NCI-H1694 treated with DMSO at 0.1 percent for 48 hours (cell line): ENCODE data around the gene TYK2.

Experiments used
- DNase-seq: peaks from one replicate; lab custom pipeline; 2025; lab: John Stamatoyannopoulos, UW

The TYK2 gene

GRCh38 chr19:10333758-10334587 is 46.4 kb downstream of the TYK2 start:
- no peak for DNase-seq

- DNase-seq: peak; percentile 90
Observed at GRCh38 chr19:10332965-10333757, 47.2 kb downstream of the TYK2 start, which contains the start of gene RAVER1. Gene RAVER1 (minus strand): TSS chr19:10333529. CDS start chr19:10333507, 22 bp downstream.

GRCh38 chr19:10332158-10332964 is 48.0 kb downstream of the TYK2 start:
- peak; percentile 37 for DNase-seq

- DNase-seq: no peak
Observed at GRCh38 chr19:10329555-10329954, 50.8 kb downstream of the TYK2 start.

GRCh38 chr19:10328558-10329429 is 51.6 kb downstream of the TYK2 start:
- DNase-seq: no peak

GRCh38 chr19:10327793-10328192 is 52.6 kb downstream of the TYK2 start:
- DNase-seq: no peak

- DNase-seq: no peak
Observed at GRCh38 chr19:10325732-10326131, 54.6 kb downstream of the TYK2 start.

GRCh38 chr19:10321874-10322835 is 58.2 kb downstream of the TYK2 start:
- DNase-seq: no peak

- no peak for DNase-seq
Observed at GRCh38 chr19:10321417-10321797, 59.0 kb downstream of the TYK2 start.

GRCh38 chr19:10320602-10321416 is 59.6 kb downstream of the TYK2 start:
- no peak for DNase-seq

- no peak for DNase-seq
Observed at GRCh38 chr19:10318807-10319682, 61.3 kb downstream of the TYK2 start.

GRCh38 chr19:10317857-10318462 is 62.4 kb downstream of the TYK2 start:
- DNase-seq: no peak

GRCh38 chr19:10317045-10317856 is 63.1 kb downstream of the TYK2 start:
- no peak for DNase-seq

- no peak for DNase-seq
Observed at GRCh38 chr19:10316229-10317044, 63.9 kb downstream of the TYK2 start.

GRCh38 chr19:10315335-10316214 is 64.8 kb downstream of the TYK2 start, which contains the start of gene FDX2:
Gene FDX2 (minus strand): TSS chr19:10316015. CDS start chr19:10315996, 19 bp downstream.
- DNase-seq: peak; percentile 41
